ENCODE measurements around the gene PTPN13.

The PTPN13 gene

DNA sequence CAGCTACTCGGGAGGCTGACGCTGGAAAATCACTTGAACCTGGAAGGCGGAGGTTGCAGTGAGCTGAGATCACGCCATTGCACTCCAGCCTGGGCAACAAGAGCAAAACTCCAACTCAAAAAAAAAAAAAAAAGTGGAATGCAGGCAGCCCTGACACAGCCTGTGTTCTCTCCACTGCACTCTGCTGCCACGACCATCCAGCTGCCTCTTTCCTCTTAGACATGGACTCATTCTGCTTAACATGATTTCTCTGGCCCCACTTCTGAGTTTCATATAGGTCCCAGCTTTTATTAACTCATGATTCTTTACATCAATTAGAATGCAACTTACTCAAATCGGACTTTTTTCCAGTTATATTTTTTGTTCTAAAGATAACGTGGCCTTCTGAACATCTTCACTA, 225.4 kb downstream of the PTPN13 start:
- TF ChIP-seq, protein P1, sequence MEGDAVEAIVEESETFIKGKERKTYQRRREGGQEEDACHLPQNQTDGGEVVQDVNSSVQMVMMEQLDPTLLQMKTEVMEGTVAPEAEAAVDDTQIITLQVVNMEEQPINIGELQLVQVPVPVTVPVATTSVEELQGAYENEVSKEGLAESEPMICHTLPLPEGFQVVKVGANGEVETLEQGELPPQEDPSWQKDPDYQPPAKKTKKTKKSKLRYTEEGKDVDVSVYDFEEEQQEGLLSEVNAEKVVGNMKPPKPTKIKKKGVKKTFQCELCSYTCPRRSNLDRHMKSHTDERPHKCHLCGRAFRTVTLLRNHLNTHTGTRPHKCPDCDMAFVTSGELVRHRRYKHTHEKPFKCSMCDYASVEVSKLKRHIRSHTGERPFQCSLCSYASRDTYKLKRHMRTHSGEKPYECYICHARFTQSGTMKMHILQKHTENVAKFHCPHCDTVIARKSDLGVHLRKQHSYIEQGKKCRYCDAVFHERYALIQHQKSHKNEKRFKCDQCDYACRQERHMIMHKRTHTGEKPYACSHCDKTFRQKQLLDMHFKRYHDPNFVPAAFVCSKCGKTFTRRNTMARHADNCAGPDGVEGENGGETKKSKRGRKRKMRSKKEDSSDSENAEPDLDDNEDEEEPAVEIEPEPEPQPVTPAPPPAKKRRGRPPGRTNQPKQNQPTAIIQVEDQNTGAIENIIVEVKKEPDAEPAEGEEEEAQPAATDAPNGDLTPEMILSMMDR (IDR thresholded peaks at IDR 0.05; ENCODE audit: low read depth, low read length), result no peak
- no peak for DNase-seq (ENCODE audit: extremely low read depth, low read depth)

DNA sequence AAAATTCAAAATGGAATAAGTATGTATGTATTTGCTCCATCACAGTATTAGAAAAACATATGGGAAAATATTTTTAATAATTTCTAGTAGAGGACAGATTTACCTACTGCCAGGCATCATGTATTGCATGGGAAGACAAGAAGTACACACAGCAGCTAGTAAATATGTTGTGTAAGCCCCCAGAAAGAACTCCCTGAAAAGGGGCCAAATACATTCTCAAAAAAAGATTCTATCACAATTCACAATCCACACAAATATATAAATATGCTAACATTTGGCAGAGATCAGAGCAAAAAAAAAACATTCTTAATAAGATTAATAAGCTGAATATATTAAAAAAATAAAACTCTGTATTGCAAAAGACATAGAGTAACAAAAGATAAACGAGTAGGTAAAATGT, 227.0 kb downstream of the PTPN13 start:
- TF ChIP-seq, protein P1 (IDR thresholded peaks at IDR 0.05; ENCODE audit: low read depth, low read length), result no peak
- no peak for DNase-seq (ENCODE audit: extremely low read depth, low read depth)

DNA sequence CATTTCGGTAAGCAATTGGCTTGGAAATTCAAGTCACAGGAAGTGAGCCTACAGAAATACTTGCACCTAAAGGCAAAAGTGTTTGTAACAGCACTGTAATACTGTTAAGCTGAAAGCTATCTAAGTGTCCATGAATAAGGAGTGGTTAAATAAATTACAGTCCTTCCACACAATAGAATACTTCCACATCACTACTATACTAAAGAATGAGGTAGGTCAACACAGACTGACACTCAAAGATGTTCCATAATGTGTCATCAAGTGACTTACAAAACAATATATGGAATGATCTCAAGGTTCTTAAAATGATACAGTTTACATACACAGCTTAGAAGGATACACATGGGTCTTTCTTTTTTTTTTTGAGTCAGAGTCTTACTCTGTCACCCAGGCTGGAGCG, 228.0 kb downstream of the PTPN13 start:
- no peak for DNase-seq (ENCODE audit: extremely low read depth, low read depth)
- TF ChIP-seq, protein P1 (IDR thresholded peaks at IDR 0.05; ENCODE audit: low read depth, low read length), result no peak

DNA sequence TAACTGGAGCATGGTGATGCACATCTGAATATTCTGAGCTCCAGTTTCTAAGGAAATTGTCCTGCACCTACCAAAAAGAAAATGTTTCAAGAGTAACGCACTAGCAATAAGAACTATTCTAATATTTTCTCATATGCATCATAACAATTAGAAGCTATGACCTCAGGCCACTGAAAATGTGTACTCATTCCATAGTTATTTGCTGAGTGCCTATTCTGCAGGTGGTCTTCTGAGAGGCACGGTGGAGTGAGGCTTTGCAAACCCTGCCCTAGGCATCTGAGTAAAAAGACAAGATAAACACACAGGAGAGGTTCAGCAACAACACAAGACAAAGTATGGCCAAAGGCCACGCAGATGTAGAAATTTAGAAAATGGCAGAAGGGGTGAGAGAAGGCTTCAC, 231.4 kb downstream of the PTPN13 start:
- no peak for DNase-seq (ENCODE audit: extremely low read depth, low read depth)

DNA sequence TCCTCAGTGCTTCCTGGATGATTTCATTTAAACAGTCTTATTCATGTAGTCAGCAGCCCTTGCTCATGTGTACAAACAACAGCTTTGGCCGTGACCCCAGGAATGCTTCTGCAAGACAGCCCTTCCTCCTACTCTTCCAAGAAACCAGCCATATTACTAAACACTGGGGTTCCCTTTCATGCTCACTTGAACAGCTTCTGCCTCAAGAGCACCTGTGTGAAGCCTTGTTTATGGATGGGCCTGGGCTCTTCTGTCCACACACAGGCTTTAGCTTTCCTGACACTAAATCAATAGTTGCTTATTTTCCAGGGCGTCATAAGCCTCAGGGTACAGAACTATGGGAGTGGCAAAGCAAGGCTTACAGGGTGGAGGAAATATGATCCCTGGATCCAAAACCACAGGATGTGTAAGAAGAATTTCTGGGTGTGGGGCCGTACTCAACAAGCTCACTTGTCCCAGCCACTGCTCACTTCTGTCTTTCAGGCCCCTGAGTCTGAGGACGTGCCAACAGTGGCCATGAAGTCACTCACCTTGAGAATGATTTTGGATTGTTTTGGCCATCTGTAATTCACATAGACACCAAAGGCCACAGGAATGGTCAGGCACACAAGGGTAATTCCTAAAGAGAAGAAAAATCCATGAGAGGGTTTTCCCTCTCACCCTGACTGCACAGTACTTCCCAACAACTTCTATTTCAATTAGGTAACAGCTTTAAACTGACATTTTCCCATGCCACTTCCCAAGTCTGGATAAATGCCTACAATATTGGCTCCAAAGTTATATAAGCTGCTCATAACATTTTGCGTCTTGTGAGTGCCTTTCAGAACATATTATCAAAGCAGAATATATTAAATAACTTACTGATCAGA, 237.4 kb downstream of the PTPN13 start:
- DNase-seq (ENCODE audit: extremely low read depth, low read depth), result peak; percentile 74
- TF ChIP-seq, protein P1 (IDR thresholded peaks at IDR 0.05; ENCODE audit: low read depth, low read length), result no peak

More for the DNA sequence above, 231.4 kb downstream of the PTPN13 start:
- TF ChIP-seq, protein P1 (IDR thresholded peaks at IDR 0.05; ENCODE audit: low read depth, low read length), result no peak

DNA sequence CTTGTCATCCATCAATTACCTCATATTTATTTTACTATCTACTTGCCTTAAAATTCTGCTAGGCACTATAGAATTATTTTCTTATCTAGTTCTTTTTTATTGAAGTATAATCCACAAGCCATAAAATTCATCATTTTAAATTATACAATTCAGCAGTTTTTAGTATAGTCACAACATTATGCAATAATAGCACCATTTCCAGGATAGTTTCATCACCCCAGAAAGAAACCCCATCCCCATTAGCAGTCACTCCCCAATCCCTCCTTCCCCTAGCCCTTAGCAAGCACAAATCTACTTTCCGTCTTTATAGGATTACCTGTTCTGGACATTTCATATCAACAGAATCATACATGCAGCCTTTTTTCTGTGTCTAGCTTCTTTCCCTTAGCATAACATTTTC, 239.5 kb downstream of the PTPN13 start:
- DNase-seq (ENCODE audit: extremely low read depth, low read depth), result no peak
- TF ChIP-seq, protein P1 (IDR thresholded peaks at IDR 0.05; ENCODE audit: low read depth, low read length), result no peak

GRCh38 chr4:86834901-86835300, 240.8 kb downstream of the PTPN13 start:
- TF ChIP-seq, protein P1 (IDR thresholded peaks at IDR 0.05; ENCODE audit: low read depth, low read length), result no peak
- DNase-seq (ENCODE audit: extremely low read depth, low read depth), result no peak
